ENCODE results near the gene MSRB2.

Gene MSRB2

GRCh38 chr10:23081221-23081750, 14.1 kb upstream of the MSRB2 start:
- TF ChIP-seq CTCF (IDR thresholded peaks at IDR 0.05; ENCODE audit: control extremely low read depth, extremely low read depth, low read depth, missing control alignments), result no peak
- ChIA-PET POLR2A (no interaction called here), CTCF (interaction anchor here (0.9 to 2.2 kb wide), 3 partner anchors 10 to 211 kb away, joined by 3 to 7 read pairs (median 5); no protein-coding TSS in a partner anchor)
- no peak for DNase-seq (ENCODE audit: extremely low spot score)

- ChIA-PET CTCF (interaction anchor here (2.2 kb wide), 1 partner anchor 13 kb away, joined by 5 read pairs; no protein-coding TSS in a partner anchor), POLR2A (no interaction called here)
- no peak for DNase-seq (ENCODE audit: extremely low spot score)
- TF ChIP-seq CTCF (IDR thresholded peaks at IDR 0.05; ENCODE audit: control extremely low read depth, extremely low read depth, low read depth, missing control alignments), result no peak
Measured at GRCh38 chr10:23081891-23082290, 13.5 kb upstream of the MSRB2 start.

- no peak for TF ChIP-seq CTCF (IDR thresholded peaks at IDR 0.05; ENCODE audit: control extremely low read depth, extremely low read depth, low read depth, missing control alignments)
- CTCF ChIA-PET, result no interaction called here
- no peak for DNase-seq (ENCODE audit: extremely low spot score)
- POLR2A ChIA-PET, result no interaction called here
Measured at GRCh38 chr10:23088609-23089008, 6.8 kb upstream of the MSRB2 start.

- POLR2A ChIA-PET, result no interaction called here
- CTCF ChIA-PET, result no interaction called here
Measured at GRCh38 chr10:23094786-23095403, 484 bp upstream of the MSRB2 start.

GRCh38 chr10:23095966-23096801, 805 bp downstream of the MSRB2 start:
- POLR2A ChIA-PET, result no interaction called here
- CTCF ChIA-PET, result interaction anchor here (1.1 to 1.5 kb wide), 2 partner anchors 10 to 61 kb away, joined by 4 to 5 read pairs; no protein-coding TSS in a partner anchor
- DNase-seq (ENCODE audit: extremely low spot score), result peak; percentile 45
- TF ChIP-seq CTCF (IDR thresholded peaks at IDR 0.05; ENCODE audit: control extremely low read depth, extremely low read depth, low read depth, missing control alignments), result no peak

More at GRCh38 chr10:23094786-23095403, 484 bp upstream of the MSRB2 start:
- TF ChIP-seq CTCF (IDR thresholded peaks at IDR 0.05; ENCODE audit: control extremely low read depth, extremely low read depth, low read depth, missing control alignments), result no peak
- no peak for DNase-seq (ENCODE audit: extremely low spot score)

- no peak for TF ChIP-seq CTCF (IDR thresholded peaks at IDR 0.05; ENCODE audit: control extremely low read depth, extremely low read depth, low read depth, missing control alignments)
- CTCF ChIA-PET, result interaction anchor here (1.1 to 1.5 kb wide), 2 partner anchors 10 to 60 kb away, joined by 4 to 5 read pairs; no protein-coding TSS in a partner anchor
- DNase-seq (ENCODE audit: extremely low spot score), result no peak
- POLR2A ChIA-PET, result no interaction called here
Measured at GRCh38 chr10:23096802-23097549, 1.6 kb downstream of the MSRB2 start.

All from GM10248 (cell line).